SK-N-SH treated with all-trans-retinoic acid at 6 μM for 48 hours (cell line): ENCODE measurements around the gene ASB7.

Experiments used
- ATAC-seq: fragments of 200-7000 bp; cut with Tn5 transposase; 3 replicates; pipeline ENCODE4 v1.9.1; 2020; ENCODE audit warnings: mild to moderate bottlenecking, moderate library complexity
- ARNTL ChIP-seq: fragments of 450-650 bp; formaldehyde crosslinking; IDR thresholded peaks from 2 replicates; pipeline ENCODE4 v1.5.0; 2020; ENCODE audit warnings: low read depth, mild to moderate bottlenecking, moderate library complexity, borderline replicate concordance
- BACH2 ChIP-seq: fragments of 250-450 bp; sonication (Bioruptor Pico); IDR thresholded peaks from 2 replicates; pipeline ENCODE4 v1.9.0; 2021; ENCODE audit warnings: mild to moderate bottlenecking, borderline replicate concordance
- CREB5 ChIP-seq: fragments of 250-450 bp; sonication (Bioruptor Pico); IDR thresholded peaks from 2 replicates; pipeline ENCODE4 v1.5.1; 2020; ENCODE audit warnings: low read depth, mild to moderate bottlenecking, moderate library complexity
- CSDC2 ChIP-seq: fragments of 250-450 bp; sonication (Bioruptor Pico); IDR thresholded peaks from 2 replicates; pipeline ENCODE4 v1.5.0; 2020; ENCODE audit warnings: mild to moderate bottlenecking, moderate library complexity
- CSRNP3 ChIP-seq: fragments of 250-450 bp; sonication (Bioruptor Pico); IDR thresholded peaks from 2 replicates; pipeline ENCODE4 v1.5.1; 2021; ENCODE audit warnings: mild to moderate bottlenecking, moderate library complexity
- ISL1 ChIP-seq: fragments of 250-450 bp; sonication (Bioruptor Pico); IDR thresholded peaks from 2 replicates; pipeline ENCODE4 v2.1.2; 2022; ENCODE audit warnings: mild to moderate bottlenecking, moderate library complexity
- OSR1 ChIP-seq: fragments of 250-450 bp; sonication (Bioruptor Pico); IDR thresholded peaks from 2 replicates; pipeline ENCODE4 v1.8.0; 2022; ENCODE audit warnings: moderate library complexity, mild to moderate bottlenecking, inconsistent platforms
- PATZ1 ChIP-seq: fragments of 250-450 bp; sonication (Bioruptor Pico); IDR thresholded peaks from 2 replicates; pipeline ENCODE4 v1.8.0; 2020; ENCODE audit warnings: mild to moderate bottlenecking, moderate library complexity, borderline replicate concordance
- POU6F1 ChIP-seq: fragments of 250-450 bp; sonication (Bioruptor Pico); IDR thresholded peaks from 2 replicates; pipeline ENCODE4 v1.8.0; 2021; ENCODE audit warnings: low read depth, mild to moderate bottlenecking, moderate library complexity, borderline replicate concordance
- PPARA ChIP-seq: fragments of 250-450 bp; sonication (Bioruptor Pico); IDR thresholded peaks from 2 replicates; pipeline ENCODE4 v1.5.0; 2020; ENCODE audit warnings: mild to moderate bottlenecking, borderline replicate concordance
- SNAI2 ChIP-seq: fragments of 250-450 bp; sonication (Bioruptor Pico); IDR thresholded peaks from 2 replicates; pipeline ENCODE4 v1.5.0; 2020; ENCODE audit warnings: mild to moderate bottlenecking, moderate library complexity
- TSHZ2 ChIP-seq: fragments of 250-450 bp; sonication (Bioruptor Pico); IDR thresholded peaks from 2 replicates; pipeline ENCODE4 v1.5.0; 2020; ENCODE audit warnings: mild to moderate bottlenecking, moderate library complexity
- ZC3H10 ChIP-seq: fragments of 250-450 bp; sonication (Bioruptor Pico); IDR thresholded peaks from 2 replicates; pipeline ENCODE4 v1.5.1; 2021; ENCODE audit warnings: mild to moderate bottlenecking, moderate library complexity
- ZFP3 ChIP-seq: fragments of 250-450 bp; sonication (Bioruptor Pico); IDR thresholded peaks from 2 replicates; pipeline ENCODE4 v1.5.0; 2020; ENCODE audit warnings: mild to moderate bottlenecking, moderate library complexity
- ZNF565 ChIP-seq: fragments of 450-650 bp; formaldehyde crosslinking; conservative IDR thresholded peaks from 2 replicates; pipeline ENCODE4 v1.5.0; 2020; ENCODE audit warnings: low read depth, mild to moderate bottlenecking, moderate library complexity
- ZNF70 ChIP-seq: fragments of 450-650 bp; formaldehyde crosslinking; IDR thresholded peaks from 2 replicates; pipeline ENCODE4 v1.5.0; 2020; ENCODE audit warnings: mild to moderate bottlenecking, moderate library complexity

Gene ASB7

GRCh38 chr15:100570275-100570674 lies 32.1 kb upstream of the ASB7 start:
- no peak for TF ChIP-seq POU6F1 (CRISPR knock-in tag)
- TF ChIP-seq PPARA: no peak
- TF ChIP-seq OSR1 (CRISPR knock-in tag): no peak
- no peak for TF ChIP-seq ARNTL (CRISPR knock-in tag)
- TF ChIP-seq BACH2 (CRISPR knock-in tag): no peak
- TF ChIP-seq, all 23 proteins: peak for 0
- no peak for ATAC-seq

GRCh38 chr15:100570735-100571313 lies 31.6 kb upstream of the ASB7 start:
- no peak for ATAC-seq
- no peak for TF ChIP-seq ZNF565 (CRISPR knock-in tag)
- TF ChIP-seq ZC3H10: no peak
- no peak for TF ChIP-seq POU6F1 (CRISPR knock-in tag)
- no peak for TF ChIP-seq CSRNP3 (CRISPR knock-in tag)
- TF ChIP-seq ZFP3 (CRISPR knock-in tag): no peak
- no peak for TF ChIP-seq PATZ1 (CRISPR knock-in tag)
- no peak for TF ChIP-seq TSHZ2
- no peak for TF ChIP-seq OSR1 (CRISPR knock-in tag)

GRCh38 chr15:100571592-100572167 lies 30.7 kb upstream of the ASB7 start:
- TF ChIP-seq ZNF70 (CRISPR knock-in tag) (no peak), CSDC2 (CRISPR knock-in tag) (no peak), ISL1 (no peak), ZC3H10 (no peak), ARNTL (CRISPR knock-in tag) (no peak), TSHZ2 (no peak), BACH2 (CRISPR knock-in tag) (no peak), PPARA (no peak), CREB5 (CRISPR knock-in tag) (no peak), SNAI2 (CRISPR knock-in tag) (no peak)
- ATAC-seq: no peak
